ENCODE measurements around the gene STX2.

Gene STX2

GRCh38 chr12:130745921-130746320, 93.1 kb downstream of the STX2 start:
- no peak for TF ChIP-seq CTCF (IDR thresholded peaks at IDR 0.05; ENCODE audit: low read length, missing control alignments)
- no peak for DNase-seq (ENCODE audit: low read depth)
- H3K4me3 ChIP-seq (replicated peaks; ENCODE audit: low read depth, low read length): no peak overlapping the region

GRCh38 chr12:130744274-130744673, 94.8 kb downstream of the STX2 start:
- no peak for DNase-seq (ENCODE audit: low read depth)
- TF ChIP-seq CTCF (IDR thresholded peaks at IDR 0.05; ENCODE audit: low read length, missing control alignments): no peak
- H3K4me3 ChIP-seq (replicated peaks; ENCODE audit: low read depth, low read length): no peak overlapping the region

GRCh38 chr12:130743606-130744005, 95.4 kb downstream of the STX2 start:
- TF ChIP-seq CTCF (IDR thresholded peaks at IDR 0.05; ENCODE audit: low read length, missing control alignments): no peak
- H3K4me3 ChIP-seq (replicated peaks; ENCODE audit: low read depth, low read length): no peak overlapping the region
- no peak for DNase-seq (ENCODE audit: low read depth)

GRCh38 chr12:130743176-130743575, 95.9 kb downstream of the STX2 start:
- H3K4me3 ChIP-seq (replicated peaks; ENCODE audit: low read depth, low read length): no peak overlapping the region
- no peak for DNase-seq (ENCODE audit: low read depth)
- no peak for TF ChIP-seq CTCF (IDR thresholded peaks at IDR 0.05; ENCODE audit: low read length, missing control alignments)

- TF ChIP-seq CTCF (IDR thresholded peaks at IDR 0.05; ENCODE audit: low read length, missing control alignments): no peak
- DNase-seq (ENCODE audit: low read depth): no peak
- H3K4me3 ChIP-seq (replicated peaks; ENCODE audit: low read depth, low read length): no peak overlapping the region
Measured at GRCh38 chr12:130742716-130743115, 96.3 kb downstream of the STX2 start.

- no peak overlapping the region for H3K4me3 ChIP-seq (replicated peaks; ENCODE audit: low read depth, low read length)
- TF ChIP-seq CTCF (IDR thresholded peaks at IDR 0.05; ENCODE audit: low read length, missing control alignments): no peak
- no peak for DNase-seq (ENCODE audit: low read depth)
Measured at GRCh38 chr12:130742112-130742511, 96.9 kb downstream of the STX2 start.

Data from fibroblast of pulmonary artery (primary cell).